ENCODE measurements around the gene CHDH. TPM values are rescaled to one million over a fixed set of nuclear protein-coding genes. Genes with fewer than 3 reads are reported as not detected.

Gene CHDH, protein sequence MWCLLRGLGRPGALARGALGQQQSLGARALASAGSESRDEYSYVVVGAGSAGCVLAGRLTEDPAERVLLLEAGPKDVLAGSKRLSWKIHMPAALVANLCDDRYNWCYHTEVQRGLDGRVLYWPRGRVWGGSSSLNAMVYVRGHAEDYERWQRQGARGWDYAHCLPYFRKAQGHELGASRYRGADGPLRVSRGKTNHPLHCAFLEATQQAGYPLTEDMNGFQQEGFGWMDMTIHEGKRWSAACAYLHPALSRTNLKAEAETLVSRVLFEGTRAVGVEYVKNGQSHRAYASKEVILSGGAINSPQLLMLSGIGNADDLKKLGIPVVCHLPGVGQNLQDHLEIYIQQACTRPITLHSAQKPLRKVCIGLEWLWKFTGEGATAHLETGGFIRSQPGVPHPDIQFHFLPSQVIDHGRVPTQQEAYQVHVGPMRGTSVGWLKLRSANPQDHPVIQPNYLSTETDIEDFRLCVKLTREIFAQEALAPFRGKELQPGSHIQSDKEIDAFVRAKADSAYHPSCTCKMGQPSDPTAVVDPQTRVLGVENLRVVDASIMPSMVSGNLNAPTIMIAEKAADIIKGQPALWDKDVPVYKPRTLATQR
- polyA plus RNA-seq (2011; rRNA removed) (1.1 and 2.0 TPM in 2 replicates), polyA plus RNA-seq (2017; fragmentation: RNase III; extraction: RNeasy Plus Mini Kit Qiagen cat#74134 plus additional on column Dnase treatment) (2.1 to 3.3 TPM (median 2.8 TPM) in 3 replicates), polyA minus RNA-seq (2011; rRNA and poly(A)+ RNA removed) (1.4 and 1.7 TPM in 2 replicates)
- 1.1 and 1.4 TPM in 2 replicates for polyA plus RNA-seq (2012; cell fraction: cytosol; rRNA removed)
- polyA plus RNA-seq (2012; cell fraction: nucleus; rRNA removed), result 5.3 TPM in 2 replicates

DNA sequence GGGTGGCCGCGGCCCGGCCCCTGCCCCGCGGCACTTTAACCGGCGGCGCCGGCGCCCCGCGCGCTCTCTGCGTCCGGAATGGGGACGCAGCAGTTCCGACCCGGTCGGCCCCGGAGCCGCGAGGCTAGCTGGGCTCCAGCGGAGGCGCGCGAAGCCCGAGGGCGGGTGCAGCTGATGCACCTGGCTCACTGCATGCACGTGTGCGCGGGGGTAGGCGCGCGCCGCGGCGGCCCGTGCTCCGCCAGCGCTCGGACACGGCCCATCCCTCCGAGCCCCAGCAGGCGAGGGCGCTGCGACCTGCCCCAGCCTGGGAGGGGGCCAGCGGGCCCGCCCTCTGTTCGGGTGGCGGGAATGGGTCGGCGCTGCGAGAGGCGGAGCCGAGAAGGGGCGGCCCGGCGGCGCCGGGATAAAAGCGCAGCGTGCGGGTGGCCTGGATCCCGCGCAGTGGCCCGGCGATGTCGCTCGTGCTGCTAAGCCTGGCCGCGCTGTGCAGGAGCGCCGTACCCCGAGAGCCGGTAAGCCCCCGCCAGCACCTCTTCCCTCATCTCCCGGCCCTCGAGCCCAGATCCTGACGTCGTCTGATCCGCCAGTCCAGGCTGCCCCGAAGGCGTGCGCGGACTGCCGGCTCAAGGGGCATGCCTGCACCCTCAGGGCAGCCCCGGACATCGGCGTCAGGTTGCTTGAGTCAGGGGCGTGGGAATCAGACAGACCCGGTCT is at the start of gene CHDH, which contains the start of gene IL17RB:
Gene CHDH, minus strand, starts transcription at position 286 of the 717 bp plus-strand sequence. CDS start 22,411 bp downstream, outside the sequence.
Gene IL17RB, plus strand, starts transcription at position 435 of the 717 bp plus-strand sequence. Its CDS starts 21 bp downstream, at position 456.
- ChIA-PET POLR2A (no interaction called here), CTCF (interaction anchor here (1.1 kb wide), 1 partner anchor 11 kb away, joined by 3 read pairs; no protein-coding TSS in a partner anchor)
- H3K4me2 ChIP-seq, result peak within 1 kb of the TSS; percentile 82
- H3K27ac ChIP-seq, result peak within 1 kb of the TSS; percentile 78 to 95
- peaks cover 22% of the 10 kb centered on the region for H3K4me1 ChIP-seq
- ATAC-seq (peak; percentile 81 to 88), FAIRE-seq (no peak), DNase-seq (ENCODE audit: low read depth in 1 of 2, low spot score in 1 of 2) (peak; percentile 38 to 49)
- no peaks in the 10 kb centered on the region for H3K9me3 ChIP-seq
- WGBS (ENCODE audit: missing lambda C conversion rate), result 25% methylated on average over 17 of the region's 91 CpGs
- H3K4me3 ChIP-seq, result peak within 1 kb of the TSS; percentile 67
- TF ChIP-seq, protein P1, sequence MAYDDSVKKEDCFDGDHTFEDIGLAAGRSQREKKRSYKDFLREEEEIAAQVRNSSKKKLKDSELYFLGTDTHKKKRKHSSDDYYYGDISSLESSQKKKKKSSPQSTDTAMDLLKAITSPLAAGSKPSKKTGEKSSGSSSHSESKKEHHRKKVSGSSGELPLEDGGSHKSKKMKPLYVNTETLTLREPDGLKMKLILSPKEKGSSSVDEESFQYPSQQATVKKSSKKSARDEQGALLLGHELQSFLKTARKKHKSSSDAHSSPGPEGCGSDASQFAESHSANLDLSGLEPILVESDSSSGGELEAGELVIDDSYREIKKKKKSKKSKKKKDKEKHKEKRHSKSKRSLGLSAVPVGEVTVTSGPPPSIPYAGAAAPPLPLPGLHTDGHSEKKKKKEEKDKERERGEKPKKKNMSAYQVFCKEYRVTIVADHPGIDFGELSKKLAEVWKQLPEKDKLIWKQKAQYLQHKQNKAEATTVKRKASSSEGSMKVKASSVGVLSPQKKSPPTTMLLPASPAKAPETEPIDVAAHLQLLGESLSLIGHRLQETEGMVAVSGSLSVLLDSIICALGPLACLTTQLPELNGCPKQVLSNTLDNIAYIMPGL (CRISPR knock-in tag; IDR thresholded peaks at IDR 0.05; ENCODE audit: borderline replicate concordance), result no peak
- TF ChIP-seq ZSCAN20 (CRISPR knock-in tag; IDR thresholded peaks at IDR 0.05), result no peak
- TF ChIP-seq E2F6 (IDR thresholded peaks at IDR 0.05; ENCODE audit: borderline replicate concordance, low read depth), result peak; percentile 92
- TF ChIP-seq RNF2 (IDR thresholded peaks at IDR 0.05; ENCODE audit: borderline replicate concordance, low read depth), result peak; percentile 49; the same call in 1 of the 2 replicates
- peak in 1 of 2 experiments; percentile 52; a peak in 2 of 5 replicates for TF ChIP-seq JUN (IDR thresholded peaks at IDR 0.05)
- no peak for TF ChIP-seq CHD4 (IDR thresholded peaks at IDR 0.05; ENCODE audit: borderline replicate concordance)
- peak; percentile 56 for TF ChIP-seq POLR2A (IDR thresholded peaks at IDR 0.05; ENCODE audit: low read length)
- no peak for TF ChIP-seq SREBF2 (IDR thresholded peaks at IDR 0.05)
- TF ChIP-seq, protein P2, sequence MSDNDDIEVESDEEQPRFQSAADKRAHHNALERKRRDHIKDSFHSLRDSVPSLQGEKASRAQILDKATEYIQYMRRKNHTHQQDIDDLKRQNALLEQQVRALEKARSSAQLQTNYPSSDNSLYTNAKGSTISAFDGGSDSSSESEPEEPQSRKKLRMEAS (IDR thresholded peaks at IDR 0.05), result peak; percentile 68
- TF ChIP-seq RFX5 (IDR thresholded peaks at IDR 0.05), result no peak

- DNase-seq (ENCODE audit: low read depth in 1 of 2, low spot score in 1 of 2), result peak in 1 of 2 experiments; percentile 10
- 49% methylated on average over 4 of the region's 4 CpGs for WGBS (ENCODE audit: missing lambda C conversion rate)
Measured at GRCh38 chr3:53892286-53892637, 46.0 kb upstream of the CHDH start.

More at GRCh38 chr3:53892286-53892637, 46.0 kb upstream of the CHDH start:
- H3K27ac ChIP-seq, result peak overlapping the region; percentile 70 to 77
- peak overlapping the region; percentile 66 for H3K4me2 ChIP-seq
- ATAC-seq, result no peak
- CTCF ChIA-PET, result no interaction called here
- H3K9me3 ChIP-seq, result no peaks in the 10 kb centered on the region
- POLR2A ChIA-PET, result interaction anchor here (0.7 kb wide), 1 partner anchor 11 kb away, joined by 3 read pairs; no protein-coding TSS in a partner anchor
- H3K4me1 ChIP-seq, result peaks cover 14% of the 10 kb centered on the region; the same call in 2 of the 3 replicates
- TF ChIP-seq, protein P3, sequence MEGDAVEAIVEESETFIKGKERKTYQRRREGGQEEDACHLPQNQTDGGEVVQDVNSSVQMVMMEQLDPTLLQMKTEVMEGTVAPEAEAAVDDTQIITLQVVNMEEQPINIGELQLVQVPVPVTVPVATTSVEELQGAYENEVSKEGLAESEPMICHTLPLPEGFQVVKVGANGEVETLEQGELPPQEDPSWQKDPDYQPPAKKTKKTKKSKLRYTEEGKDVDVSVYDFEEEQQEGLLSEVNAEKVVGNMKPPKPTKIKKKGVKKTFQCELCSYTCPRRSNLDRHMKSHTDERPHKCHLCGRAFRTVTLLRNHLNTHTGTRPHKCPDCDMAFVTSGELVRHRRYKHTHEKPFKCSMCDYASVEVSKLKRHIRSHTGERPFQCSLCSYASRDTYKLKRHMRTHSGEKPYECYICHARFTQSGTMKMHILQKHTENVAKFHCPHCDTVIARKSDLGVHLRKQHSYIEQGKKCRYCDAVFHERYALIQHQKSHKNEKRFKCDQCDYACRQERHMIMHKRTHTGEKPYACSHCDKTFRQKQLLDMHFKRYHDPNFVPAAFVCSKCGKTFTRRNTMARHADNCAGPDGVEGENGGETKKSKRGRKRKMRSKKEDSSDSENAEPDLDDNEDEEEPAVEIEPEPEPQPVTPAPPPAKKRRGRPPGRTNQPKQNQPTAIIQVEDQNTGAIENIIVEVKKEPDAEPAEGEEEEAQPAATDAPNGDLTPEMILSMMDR (IDR thresholded peaks at IDR 0.05), result no peak
- TF ChIP-seq BHLHE40 (IDR thresholded peaks at IDR 0.05; ENCODE audit: low read depth, low read length) (no peak), ESRRA (IDR thresholded peaks at IDR 0.05; ENCODE audit: borderline replicate concordance, low read length) (no peak), PHF8 (IDR thresholded peaks at IDR 0.05; ENCODE audit: borderline replicate concordance, low read depth) (peak; percentile 41; the same call in 1 of the 2 replicates)
- H3K4me3 ChIP-seq, result peak overlapping the region; percentile 88
- no peak for FAIRE-seq

All from A549 (cell line).